CD4-positive, alpha-beta T cell (primary cell): ENCODE results near the gene ADGRG6. TPM values are rescaled to one million over a fixed set of nuclear protein-coding genes. Genes with fewer than 3 reads are reported as not detected.

ENCODE experiments used
- ATAC-seq: fragments of 200-7000 bp; cut with Tn5 transposase; one replicate; pipeline ENCODE4 v1.10.0; 2022; ENCODE audit warnings: mild to moderate bottlenecking; ENCODE audit not compliant: poor library complexity
- CTCF ChIA-PET: fragments of 350-600 bp; sonication (Branson Sonifier 250); formaldehyde crosslinking; loops from one replicate; lab custom pipeline; 2021; ENCODE audit warnings: antibody characterized with exemption, inconsistent platforms; lab: Charles Lee
- POLR2A ChIA-PET: fragments of 350-600 bp; sonication (Branson Sonifier 250); formaldehyde crosslinking; loops from one replicate; lab custom pipeline; 2021; ENCODE audit warnings: antibody characterized with exemption, inconsistent platforms; lab: Charles Lee
- DNase-seq, 14 experiments: peaks; one replicate each; pipeline ENCODE4 v3.0.0-alpha.2; 2013 to 2020; ENCODE audit warnings: mixed read lengths in 2 of 14
- H3K27ac ChIP-seq, 2 donors: one replicate each; pipeline versions ENCODE4 v1.5.1 to v1.7.0; 2013; ENCODE audit warnings: low read length in 2 of 2, low read depth in 1 of 2, mild to moderate bottlenecking in 1 of 2
- H3K27me3 ChIP-seq, 2 experiments: 1 replicate in 1 of 2; 2 replicates in 1 of 2; pipeline versions ENCODE4 v1.6.1 to v1.7.0; 2013; ENCODE audit warnings: low read length in 2 of 2, control low read depth in 1 of 2, mild to moderate bottlenecking in 1 of 2, moderate library complexity in 1 of 2; ENCODE audit not compliant: insufficient read depth in 2 of 2, control insufficient read depth in 1 of 2
- H3K36me3 ChIP-seq: one replicate; pipeline ENCODE4 v1.6.1; 2013; ENCODE audit warnings: low read length, control low read depth; ENCODE audit not compliant: insufficient read depth
- H3K4me1 ChIP-seq: one replicate; pipeline ENCODE4 v1.6.1; 2013; ENCODE audit warnings: low read length, control low read depth; ENCODE audit not compliant: insufficient read depth
- H3K4me3 ChIP-seq: one replicate; pipeline ENCODE4 v1.5.1; 2013; ENCODE audit warnings: mild to moderate bottlenecking, low read length, moderate library complexity
- H3K9me3 ChIP-seq, 2 experiments: 1 replicate in 1 of 2; 2 replicates in 1 of 2; pipeline versions ENCODE4 v1.6.1 to v1.7.0; 2013; ENCODE audit warnings: low read length in 2 of 2, mild to moderate bottlenecking in 2 of 2, control low read depth in 1 of 2, moderate library complexity in 1 of 2; ENCODE audit not compliant: control insufficient read depth in 1 of 2, insufficient read depth in 1 of 2
- H3K27ac Mint-ChIP-seq: one replicate; pipeline ENCODE4 v1.8.0; 2020; ENCODE audit warnings: mixed read lengths
- H3K27me3 Mint-ChIP-seq: one replicate; pipeline ENCODE4 v1.8.0; 2021; ENCODE audit warnings: mixed read lengths
- H3K36me3 Mint-ChIP-seq: one replicate; pipeline ENCODE4 v1.8.0; 2021; ENCODE audit warnings: low read depth, mixed read lengths
- H3K4me1 Mint-ChIP-seq: one replicate; pipeline ENCODE4 v1.8.0; 2021; ENCODE audit warnings: low read depth, mixed read lengths
- H3K4me3 Mint-ChIP-seq: one replicate; pipeline ENCODE4 v1.8.0; 2020; ENCODE audit warnings: mild to moderate bottlenecking, mixed read lengths
- H3K9me3 Mint-ChIP-seq: one replicate; pipeline ENCODE4 v1.8.0; 2020; ENCODE audit warnings: mixed read lengths
- CTCF ChIP-seq: fragments of 200-600 bp; IDR thresholded peaks from one replicate; pipeline ENCODE4 v1.8.0; 2022; ENCODE audit warnings: antibody characterized with exemption, mild to moderate bottlenecking
- intact Hi-C, 2 experiments: fragments of 100-400 bp; cut with DNase I in 1 of 2; cut with micrococcal nuclease in 1 of 2; formaldehyde crosslinking; loops; one replicate each; pipeline versions ENCODE4 v1.15.1 to v1.9.0; 2023 to 2025; cut with DNase I, micrococcal nuclease
- total RNA-seq, 174 experiments: library from RNA in 2 of 174; stranded (reverse) in 2 of 174; gene quantifications; one replicate each; pipeline ENCODE4 v1.2.3 and lab custom pipeline; 2021 to 2026

The ADGRG6 gene
- total RNA-seq, 2 experiments from 2014 or later, result 0.31 to 0.63 TPM

DNA sequence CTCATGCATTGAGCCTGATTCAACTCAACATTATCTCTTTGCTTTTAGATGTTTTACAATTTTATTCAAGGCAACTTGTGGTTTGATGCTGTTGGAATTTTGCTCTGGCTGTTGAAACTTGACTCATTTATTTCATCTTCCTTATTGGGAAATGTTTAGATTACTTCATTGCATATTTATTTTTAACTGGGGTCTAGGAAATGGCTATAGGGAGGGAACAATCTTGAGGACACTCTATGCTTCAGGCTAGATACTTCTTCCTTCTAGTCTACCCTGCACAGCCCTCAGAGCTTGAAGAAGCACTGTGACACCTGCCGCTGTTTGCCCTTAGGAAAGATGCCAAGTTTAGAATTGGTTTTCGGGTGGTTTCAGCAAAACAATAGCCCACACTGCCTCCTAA lies 183.4 kb downstream of the ADGRG6 start:
- POLR2A ChIA-PET, result no interaction called here
- Histone ChIP-seq H3K36me3 (no peaks in the 10 kb centered on the region), H3K27ac (no peak overlapping the region), H3K4me1 (no peaks in the 10 kb centered on the region), H3K4me3 (no peak overlapping the region), H3K27me3 (no peaks in the 10 kb centered on the region), H3K9me3 (no peaks in the 10 kb centered on the region)
- Mint-ChIP-seq H3K27ac (no peak overlapping the region), H3K4me1 (no peaks in the 10 kb centered on the region), H3K9me3 (no peaks in the 10 kb centered on the region), H3K27me3 (no peaks in the 10 kb centered on the region), H3K4me3 (no peak overlapping the region), H3K36me3 (no peaks in the 10 kb centered on the region)
- ATAC-seq (no peak), DNase-seq (no peak)
- TF ChIP-seq CTCF, result no peak
- CTCF ChIA-PET, result no interaction called here
- intact Hi-C loops, result no loop called here

GRCh38 chr6:142489722-142490610 lies 188.2 kb downstream of the ADGRG6 start:
- Mint-ChIP-seq H3K4me1 (no peaks in the 10 kb centered on the region), H3K9me3 (no peaks in the 10 kb centered on the region), H3K27ac (no peak overlapping the region), H3K27me3 (no peaks in the 10 kb centered on the region), H3K36me3 (no peaks in the 10 kb centered on the region), H3K4me3 (no peak overlapping the region)
- H3K4me1 ChIP-seq, result no peaks in the 10 kb centered on the region
- no peak for ATAC-seq
- intact Hi-C loops, result no loop called here
- H3K9me3 ChIP-seq, result no peaks in the 10 kb centered on the region
- TF ChIP-seq CTCF, result no peak
- no peak overlapping the region for H3K27ac ChIP-seq
- DNase-seq, result no peak
- no peak overlapping the region for H3K4me3 ChIP-seq
- ChIA-PET POLR2A (no interaction called here), CTCF (no interaction called here)
- H3K36me3 ChIP-seq, result no peaks in the 10 kb centered on the region
- no peaks in the 10 kb centered on the region for H3K27me3 ChIP-seq

Other genes starting within 250 kb of the ADGRG6 start
- not detected for gene GJE1, start 169.1 kb upstream of the ADGRG6 start, total RNA-seq
- not detected for gene NMBR, start 154.9 kb upstream of the ADGRG6 start, total RNA-seq
- 10 to 100 TPM; 13.5 to 18.0 TPM for gene VTA1, start 154.7 kb upstream of the ADGRG6 start, total RNA-seq